ENCODE measurements around the gene EIF3D. TPM values are rescaled to one million over a fixed set of nuclear protein-coding genes. Genes with fewer than 3 reads are reported as not detected.

EIF3D gene
- total and polyA plus RNA-seq, 2 of the 8 experiments (the other 6 are each of a cell fraction or from before 2014, with no cell fraction given), result 195 to 408 TPM

DNA sequence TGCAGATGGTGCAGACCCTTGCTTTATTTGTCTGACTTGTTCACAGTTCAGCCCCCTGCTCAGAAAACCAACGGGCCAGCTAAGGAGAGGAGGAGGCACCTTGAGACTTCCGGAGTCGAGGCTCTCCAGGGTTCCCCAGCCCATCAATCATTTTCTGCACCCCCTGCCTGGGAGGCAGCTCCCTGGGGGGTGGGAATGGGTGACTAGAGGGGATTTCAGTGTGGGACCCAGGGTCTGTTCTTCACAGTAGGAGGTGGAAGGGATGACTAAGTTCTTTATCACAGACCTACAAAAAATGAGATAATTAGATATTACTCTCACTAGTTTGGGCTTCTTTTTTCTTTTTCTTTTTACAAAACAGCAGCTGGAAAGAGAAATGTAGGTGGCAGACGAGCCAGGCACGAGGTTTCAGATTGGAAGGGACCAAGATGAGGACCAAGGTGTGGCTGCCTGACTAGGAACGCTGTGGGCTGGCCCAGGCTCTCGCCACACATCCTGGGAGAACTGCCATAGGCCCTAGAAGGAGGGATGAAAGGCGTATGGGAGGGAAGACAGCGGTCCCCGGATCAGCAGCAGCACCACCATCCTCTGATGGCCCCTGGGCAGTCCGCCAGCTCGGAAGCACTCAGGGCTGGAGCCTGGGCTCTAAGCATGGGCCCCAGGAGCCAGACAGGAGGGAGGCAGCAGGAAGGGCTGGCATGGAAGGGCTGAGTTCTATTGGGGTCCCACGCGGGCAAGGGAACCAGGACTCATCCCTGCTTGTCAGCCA, 61.7 kb downstream of the EIF3D start:
- Histone ChIP-seq H4K5ac (ENCODE audit: insufficient read length, low read depth, low read length) (no peak overlapping the region), H3K14ac (ENCODE audit: insufficient read length) (no peak overlapping the region), H2AK5ac (ENCODE audit: low read depth, low read length) (0 out of 2 replicates have a peak overlapping the region, but pooled peaks have one; percentile 39), H3K27ac (ENCODE audit: low read depth, low read length) (no peak overlapping the region), H3K23ac (ENCODE audit: insufficient read length) (no peak overlapping the region), H4K91ac (replicated peaks; ENCODE audit: insufficient read length, low read length) (no peak overlapping the region), H3K9me3 (ENCODE audit: insufficient read depth in 2 of 2, low read depth in 1 of 2, low read length in 1 of 2) (no peaks in the 10 kb centered on the region), H3K27me3 (replicated peaks in 1 of 4; ENCODE audit: control insufficient read depth in 3 of 4, extremely low read depth in 1 of 4, insufficient read depth in 3 of 4, low read length in 3 of 4) (no peaks in the 10 kb centered on the region), H2BK5ac (ENCODE audit: low read depth, low read length) (peak overlapping the region; percentile 35; the same call in 1 of the 2 replicates), H2BK20ac (ENCODE audit: low read length) (no peak overlapping the region), H2BK12ac (ENCODE audit: low read depth, low read length) (no peak overlapping the region), H3K9ac (replicated peaks in 1 of 4; ENCODE audit: extremely low read depth in 1 of 4, low read depth in 3 of 4, low read length in 3 of 4) (no peak overlapping the region), H3K4me1 (replicated peaks in 1 of 4; ENCODE audit: control insufficient read depth in 3 of 4, insufficient read depth in 4 of 4, low read length in 3 of 4) (peaks cover 0 to 5% (median 3%) of the 10 kb centered on the region in 4 experiments; a peak in 5 of 7 replicates), H4K20me1 (replicated peaks in 1 of 2; ENCODE audit: control insufficient read depth in 1 of 2, insufficient read depth in 2 of 2, low read length in 2 of 2) (no peaks in the 10 kb centered on the region), H3K79me1 (ENCODE audit: low read depth, low read length) (no peaks in the 10 kb centered on the region; the same call in 1 of the 2 replicates), H3K4ac (replicated peaks; ENCODE audit: insufficient read length, low read depth, low read length) (no peak overlapping the region), H2BK15ac (ENCODE audit: low read length) (no peak overlapping the region), H3K4me3 (ENCODE audit: extremely low read depth in 1 of 4, insufficient read depth in 2 of 4, low read depth in 3 of 4, low read length in 4 of 4) (no peak overlapping the region), H3K56ac (replicated peaks; ENCODE audit: insufficient read length, low read depth, low read length) (no peak overlapping the region), H2BK120ac (replicated peaks; ENCODE audit: low read depth, low read length) (no peak overlapping the region), H3K23me2 (ENCODE audit: low read depth, low read length) (no peaks in the 10 kb centered on the region), H3K4me2 (ENCODE audit: insufficient read depth in 1 of 2, low read depth in 2 of 2, low read length in 2 of 2) (no peak overlapping the region), H4K8ac (ENCODE audit: extremely low read depth, insufficient read depth, low read length) (no peak overlapping the region), H2AFZ (ENCODE audit: low read length) (no peak overlapping the region), H3K79me2 (ENCODE audit: control insufficient read depth in 1 of 2, insufficient read depth in 2 of 2, low read length in 2 of 2) (no peaks in the 10 kb centered on the region), H3K36me3 (ENCODE audit: control insufficient read depth in 2 of 4, insufficient read depth in 4 of 4, low read length in 3 of 4) (0 out of 8 replicates have a peak, but pooled peaks cover 0 to 3% (median 0%) of the 10 kb centered on the region in 4 experiments), H3K18ac (ENCODE audit: extremely low read depth, low read length) (no peak overlapping the region)
- TF ChIP-seq CBX5 (IDR thresholded peaks at IDR 0.05; ENCODE audit: low read depth, low read length) (no peak), TAF1 (IDR thresholded peaks at IDR 0.05; ENCODE audit: low read depth, low read length) (no peak), EZH2 (IDR thresholded peaks at IDR 0.05; ENCODE audit: low read depth, low read length, severe bottlenecking) (no peak)
- DNase-seq (ENCODE audit: low read depth in 1 of 2, low spot score in 2 of 2), result no peak
- WGBS, 2 experiments (ENCODE audit: extremely low coverage in 1 of 2, insufficient coverage in 1 of 2, insufficient read length in 1 of 2, insufficient replicate concordance in 2 of 2, low coverage in 1 of 2, low lambda C conversion rate in 2 of 2, missing lambda C conversion rate in 1 of 2), result 92% methylated on average over 13 of the region's 14 CpGs; no CpG with 5 or more reads in 1 of the 2 experiments
- ChIA-PET CTCF (ENCODE audit: partially characterized antibody) (interaction anchor here (1.3 to 6.8 kb wide), 6 partner anchors 12 to 165 kb away, joined by 3 to 78 read pairs (median 4); no protein-coding TSS in a partner anchor), POLR2A (ENCODE audit: partially characterized antibody) (interaction anchor here (0.6 to 2.8 kb wide), 7 partner anchors 9 to 138 kb away, joined by 3 to 12 read pairs (median 4); no protein-coding TSS in a partner anchor)
- no peak for FAIRE-seq
